HG03460 (cell line): ENCODE data around the gene AHSA1.

Experiments
- ATAC-seq: cut with Tn5 transposase; IDR thresholded peaks from one replicate; pipeline ENCODE4 v1.9.1; 2021; ENCODE audit not compliant: unreplicated experiment

Gene AHSA1

GRCh38 chr14:77507762-77508161, 49.9 kb downstream of the AHSA1 start:
- no peak for ATAC-seq

GRCh38 chr14:77508249-77508648, 50.4 kb downstream of the AHSA1 start:
- no peak for ATAC-seq

- ATAC-seq, result no peak
Measured at GRCh38 chr14:77508876-77509275, 51.0 kb downstream of the AHSA1 start.

- ATAC-seq, result no peak
Measured at GRCh38 chr14:77509366-77509765, 51.5 kb downstream of the AHSA1 start.

GRCh38 chr14:77511486-77512162, 53.7 kb downstream of the AHSA1 start:
- ATAC-seq, result no peak

- ATAC-seq, result no peak
Measured at GRCh38 chr14:77516126-77516525, 58.2 kb downstream of the AHSA1 start.
